GM18861 (cell line): Measurements from ENCODE around the gene GAK.

Source experiments
- ATAC-seq: cut with Tn5 transposase; IDR thresholded peaks from one replicate; pipeline ENCODE4 v1.9.1; 2021; ENCODE audit not compliant: unreplicated experiment

The GAK gene

DNA sequence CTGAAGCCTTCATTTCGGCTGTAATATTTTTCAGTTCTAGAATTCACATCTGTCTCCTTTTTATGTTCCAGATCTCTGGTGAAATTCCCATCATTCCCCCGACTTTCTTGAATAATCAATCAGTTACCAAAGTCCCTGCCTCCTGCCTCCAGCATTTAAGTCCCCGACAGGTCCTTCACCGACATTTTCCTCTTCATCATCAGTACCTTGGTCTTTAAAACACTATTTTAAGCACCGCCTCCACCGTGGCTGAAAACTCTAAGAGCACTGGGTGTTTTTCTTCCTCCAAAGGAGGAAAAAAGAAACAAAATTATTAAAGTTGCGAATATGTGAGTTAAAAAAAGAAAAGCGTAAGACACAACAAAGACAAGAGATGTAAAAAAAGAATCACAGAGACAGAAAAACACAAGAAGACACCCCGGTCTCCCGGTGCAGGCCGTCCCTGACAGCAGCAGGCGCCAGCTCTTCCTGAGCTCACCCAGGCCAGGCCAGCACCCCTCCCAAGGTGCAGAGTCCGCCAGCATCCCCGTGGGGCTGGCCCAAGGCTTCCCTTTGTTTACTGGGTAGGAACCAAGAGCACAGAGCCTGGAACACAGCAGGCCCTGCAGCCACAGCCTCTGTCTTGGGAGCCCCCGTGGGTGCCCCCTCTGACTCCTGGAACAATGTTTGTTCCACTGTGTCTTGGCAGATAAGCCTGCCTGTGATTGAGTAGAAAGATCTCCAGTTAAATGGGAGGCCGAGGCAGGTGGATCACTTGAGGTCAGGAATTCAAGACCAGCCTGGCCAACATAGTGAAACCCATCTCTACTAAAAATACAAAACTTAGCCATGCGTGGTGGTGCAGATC lies 56.9 kb downstream of the GAK start:
- no peak for ATAC-seq

- ATAC-seq: no peak
Observed at GRCh38 chr4:874056-874455, 58.1 kb downstream of the GAK start.

DNA sequence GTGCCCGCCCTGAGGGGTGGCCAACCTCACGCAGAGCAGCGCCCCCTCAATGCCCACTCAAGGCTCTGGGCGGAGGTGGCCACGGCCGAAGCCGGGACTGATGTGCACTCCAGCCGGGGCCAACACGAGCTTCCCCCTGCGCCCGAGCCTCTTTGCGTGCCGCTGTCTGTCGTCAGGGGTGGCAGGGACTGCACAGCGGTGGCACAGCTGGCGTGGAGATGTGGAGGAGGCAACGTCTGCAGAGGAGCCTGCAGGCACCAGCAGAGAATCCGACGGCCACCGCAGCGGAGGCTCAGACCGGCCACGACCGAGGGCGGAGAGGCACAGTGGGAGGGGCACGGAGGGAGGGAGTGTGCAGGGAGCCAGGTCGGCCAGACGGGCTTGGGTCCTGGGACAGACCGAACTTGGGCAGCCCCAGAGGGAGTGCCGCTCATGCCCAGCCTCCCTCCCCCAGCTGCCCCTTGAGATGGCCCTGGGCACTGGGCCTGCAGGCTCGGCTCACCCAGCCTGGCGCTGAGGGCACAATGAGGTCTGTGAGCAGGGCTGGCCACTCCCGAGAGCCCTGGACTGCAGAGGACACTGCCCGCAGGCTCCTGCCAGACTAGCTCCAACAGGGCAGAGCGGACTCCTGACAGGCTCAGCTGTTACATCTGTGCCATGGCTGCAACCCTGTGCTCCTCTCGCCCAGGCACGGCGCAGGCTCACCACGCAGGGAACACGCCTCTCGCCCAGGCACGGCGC lies 59.7 kb downstream of the GAK start:
- ATAC-seq: no peak

GRCh38 chr4:871484-871883 lies 60.6 kb downstream of the GAK start:
- no peak for ATAC-seq

DNA sequence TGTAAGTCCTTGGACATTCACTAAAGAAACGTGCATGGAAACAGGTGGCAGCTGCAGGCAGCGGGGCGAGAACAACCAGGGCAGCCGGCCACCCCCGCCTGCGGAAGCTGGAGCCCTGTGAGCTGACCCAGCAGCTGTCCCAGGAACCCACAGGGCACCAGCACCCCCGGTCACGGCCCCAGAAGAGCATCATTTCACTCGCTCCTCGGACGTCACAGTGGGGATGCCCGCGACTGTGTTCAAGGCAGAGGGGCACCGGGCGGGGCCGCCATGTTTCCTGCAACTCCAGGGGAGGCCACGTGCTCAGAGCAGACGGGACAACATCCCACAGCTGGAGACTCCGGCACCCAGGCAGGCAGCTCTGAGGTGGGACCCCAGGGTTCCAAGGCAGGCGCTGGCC lies 61.2 kb downstream of the GAK start:
- ATAC-seq: no peak

GRCh38 chr4:869776-870175 lies 62.3 kb downstream of the GAK start:
- ATAC-seq: no peak

DNA sequence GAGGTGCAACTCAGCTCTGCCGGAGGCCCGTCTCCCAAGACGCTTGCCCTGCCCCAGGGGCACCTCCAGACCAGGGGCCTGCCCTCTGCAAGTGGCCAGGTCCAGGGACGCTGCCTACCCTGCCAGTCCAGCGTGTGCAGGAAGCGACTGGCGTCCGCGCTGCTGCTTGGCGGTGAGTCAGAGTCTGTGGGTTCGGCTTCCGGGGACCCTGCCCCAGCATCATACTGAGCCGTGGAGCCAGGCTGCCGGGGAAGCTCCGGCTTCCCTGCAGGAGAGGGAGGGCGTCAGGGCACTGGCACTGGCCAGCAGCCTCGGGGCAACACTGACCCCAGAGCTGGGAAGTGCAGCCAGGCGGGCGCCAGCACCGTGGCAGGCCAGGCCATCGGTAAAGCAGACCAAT lies 63.7 kb downstream of the GAK start:
- no peak for ATAC-seq

DNA sequence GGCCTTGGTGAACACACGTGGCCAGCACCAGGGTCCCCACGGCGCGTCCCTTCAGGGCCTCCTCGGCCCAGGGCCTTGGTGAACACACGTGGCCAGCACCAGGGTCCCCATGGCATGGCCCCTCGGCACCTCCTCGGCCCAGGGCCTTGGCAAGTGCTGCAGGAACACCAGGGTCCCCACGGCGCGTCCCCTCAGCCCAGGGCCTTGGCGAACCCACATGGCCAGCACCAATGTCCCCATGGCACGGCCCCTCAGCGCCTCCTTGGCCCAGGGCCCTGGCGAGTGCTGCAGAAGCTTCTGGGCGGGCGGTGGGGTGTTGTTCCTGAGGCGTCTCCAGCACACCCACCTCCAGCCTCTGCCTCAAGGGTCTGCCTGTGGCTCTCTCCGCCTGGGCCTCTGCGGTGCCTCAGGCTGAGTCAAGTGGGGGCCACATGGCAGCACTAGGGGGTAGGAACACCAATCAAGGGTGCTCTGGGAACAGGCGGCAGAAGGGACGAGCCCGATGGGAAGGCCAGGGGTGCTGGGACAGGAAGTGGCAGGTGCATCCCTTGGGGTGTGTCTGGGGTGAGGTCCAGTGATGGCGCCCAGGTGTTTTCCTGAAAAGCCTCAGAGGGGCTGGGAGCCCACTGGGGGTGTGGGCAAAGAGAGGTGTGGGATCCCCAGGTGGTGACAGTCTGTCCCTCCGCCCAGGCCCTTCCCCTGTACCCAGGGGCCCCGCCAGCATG lies 64.4 kb downstream of the GAK start:
- ATAC-seq: no peak

GRCh38 chr4:866761-867390 lies 65.2 kb downstream of the GAK start:
- no peak for ATAC-seq

- ATAC-seq: no peak
Observed at GRCh38 chr4:866068-866760, 65.9 kb downstream of the GAK start.

DNA sequence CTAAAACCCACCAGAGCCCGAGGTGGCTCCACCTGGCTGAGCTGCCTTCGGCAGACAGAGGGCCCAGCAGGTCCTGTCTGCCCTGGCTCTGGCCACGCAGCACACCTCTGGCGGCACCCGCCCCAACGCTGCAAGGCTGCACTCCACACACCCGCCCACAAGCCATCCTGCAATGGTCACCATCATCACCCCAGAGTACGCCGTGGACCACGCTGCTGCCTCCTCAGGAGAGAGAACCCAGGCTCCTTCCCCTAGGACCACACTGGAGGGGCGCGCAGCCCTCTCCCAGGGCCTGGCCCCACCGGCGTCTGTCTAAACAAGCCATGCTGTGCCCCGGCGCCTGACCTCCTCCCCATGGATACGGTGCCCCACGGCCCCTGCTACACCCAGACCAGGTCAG lies 66.5 kb downstream of the GAK start:
- no peak for ATAC-seq

DNA sequence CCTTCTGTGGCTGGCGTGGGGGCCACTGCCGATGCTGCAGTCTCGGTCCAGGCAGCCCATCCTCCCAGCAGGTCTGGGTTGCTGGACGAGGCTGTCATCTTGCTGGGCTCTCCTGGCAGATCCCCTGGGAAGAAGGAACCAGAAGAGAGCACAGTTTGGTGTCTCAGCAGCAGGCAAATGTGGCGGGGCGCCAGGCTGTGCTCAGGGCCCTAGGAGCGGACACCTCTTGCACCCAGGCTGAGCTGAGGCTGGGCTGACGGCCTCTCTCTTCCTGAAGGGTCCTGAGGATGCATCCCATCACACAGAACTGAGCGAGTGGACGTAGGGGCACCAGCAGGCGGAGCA lies 67.0 kb downstream of the GAK start:
- ATAC-seq: no peak

GRCh38 chr4:864456-865120 lies 67.5 kb downstream of the GAK start:
- ATAC-seq: no peak

GRCh38 chr4:860561-860960 lies 71.6 kb downstream of the GAK start:
- no peak for ATAC-seq

DNA sequence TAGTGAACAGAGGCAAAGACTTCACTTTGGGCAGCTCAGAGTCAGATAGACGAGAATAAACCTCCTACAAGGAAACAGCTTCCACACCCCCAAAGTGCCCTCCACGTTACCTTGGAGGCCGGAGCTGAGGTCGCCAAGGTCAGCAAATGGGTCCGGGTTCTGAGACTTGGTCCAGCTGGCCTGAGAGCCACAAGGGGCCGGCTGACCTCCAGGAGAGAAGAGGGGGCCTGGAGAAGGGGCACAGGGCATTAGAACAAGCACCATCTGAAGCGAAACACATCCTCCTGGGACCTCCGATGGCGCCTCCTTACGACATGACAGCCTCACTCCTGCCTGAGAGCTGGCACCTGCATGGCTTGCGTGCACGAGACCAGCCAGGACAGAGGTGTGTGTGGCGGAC lies 72.6 kb downstream of the GAK start:
- ATAC-seq: no peak

DNA sequence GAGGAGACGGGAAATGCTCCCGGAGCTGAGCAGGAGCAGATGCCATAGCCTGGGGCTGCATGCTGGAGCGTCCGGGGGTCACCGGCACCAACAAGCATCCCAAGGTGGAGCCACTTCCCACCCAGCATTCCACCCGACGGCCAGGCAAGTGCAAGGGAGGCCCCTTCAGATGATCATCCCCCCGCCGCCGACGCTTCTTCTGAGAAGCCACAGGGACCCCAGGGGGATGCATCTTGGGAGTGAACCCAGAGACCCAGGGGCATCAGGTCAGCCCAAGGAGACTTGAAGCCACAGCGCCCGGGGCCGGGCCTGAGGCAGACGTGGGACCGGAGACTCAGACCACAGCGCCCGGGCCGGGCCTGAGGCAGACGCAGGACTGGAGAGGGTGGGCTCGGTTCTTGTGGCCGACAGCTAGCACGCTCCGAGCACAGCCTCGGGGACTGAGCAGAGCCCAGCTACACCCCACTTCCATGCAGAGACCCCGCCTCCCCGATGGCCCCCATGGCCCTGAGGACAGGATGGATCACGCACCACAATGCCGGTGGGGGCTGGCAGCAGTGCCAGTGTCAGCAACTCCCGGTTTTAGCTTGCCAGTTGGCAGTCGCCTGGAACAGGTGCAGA lies 73.2 kb downstream of the GAK start:
- no peak for ATAC-seq

DNA sequence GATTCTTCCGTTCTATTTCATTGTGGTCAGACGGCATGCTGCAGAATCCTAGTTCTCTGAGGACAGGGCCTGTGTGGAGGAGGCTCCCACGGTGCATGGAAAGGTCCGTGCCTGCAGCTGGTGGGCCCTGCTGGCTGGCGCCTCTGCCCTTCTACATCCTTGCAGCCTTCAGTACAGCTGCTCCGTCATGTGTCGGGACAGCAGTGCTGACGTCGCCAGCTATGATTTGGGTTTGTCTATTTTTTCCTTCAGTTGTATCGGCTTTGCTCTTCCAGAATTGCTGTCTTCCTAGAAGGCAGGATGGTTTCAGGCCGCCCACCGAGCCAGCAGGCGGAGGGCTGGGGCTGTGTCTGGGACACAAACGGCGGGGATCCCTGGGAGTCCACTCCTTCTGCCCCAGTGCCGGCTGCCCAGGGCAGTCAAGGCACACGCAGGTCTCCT lies 74.1 kb downstream of the GAK start:
- ATAC-seq: no peak

DNA sequence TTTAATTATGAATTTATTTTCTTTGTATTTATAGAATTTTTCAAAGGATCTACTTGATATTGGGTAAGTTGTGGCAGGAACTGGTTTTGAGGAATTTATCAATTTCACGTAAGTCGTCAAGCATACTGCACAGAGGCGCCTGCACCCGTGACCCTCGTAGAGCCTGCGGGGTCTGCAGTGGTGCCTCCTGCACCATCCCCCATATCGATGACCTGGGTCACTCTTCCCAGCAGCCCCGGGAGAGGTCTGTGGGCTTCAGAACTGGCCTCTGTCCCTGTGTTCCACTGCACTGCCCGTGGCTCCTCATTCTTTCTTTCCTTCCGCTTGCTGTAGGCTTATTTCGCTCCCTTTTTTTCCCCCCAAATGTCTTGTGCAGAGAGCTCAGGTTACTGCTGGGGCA lies 74.7 kb downstream of the GAK start:
- no peak for ATAC-seq

- ATAC-seq: no peak
Observed at GRCh38 chr4:856225-856901, 75.8 kb downstream of the GAK start.
